Measurements from ENCODE around the gene APBB1IP.

The APBB1IP gene

GRCh38 chr10:26407406-26407969 is 30.7 kb upstream of the APBB1IP start:
- H3K9ac ChIP-seq (ENCODE audit: low read depth, low read length, poor library complexity, severe bottlenecking) = no peak overlapping the region

GRCh38 chr10:26408858-26409494 is 29.2 kb upstream of the APBB1IP start:
- Histone ChIP-seq H3F3A (ENCODE audit: low read depth) (no peaks in the 10 kb centered on the region), H3K79me2 (ENCODE audit: insufficient read depth, low read length) (no peaks in the 10 kb centered on the region), H3K4me1 (ENCODE audit: insufficient read depth, low read length, poor library complexity, severe bottlenecking) (no peaks in the 10 kb centered on the region), H3K27me3 (ENCODE audit: insufficient read depth, low read length, poor library complexity, severe bottlenecking) (no peaks in the 10 kb centered on the region), H3K9ac (ENCODE audit: low read depth, low read length, poor library complexity, severe bottlenecking) (no peak overlapping the region), H3K4me2 (ENCODE audit: low read depth, low read length, poor library complexity, severe bottlenecking) (no peak overlapping the region), H3K36me3 (ENCODE audit: insufficient read depth, low read length) (no peaks in the 10 kb centered on the region), H2AFZ (ENCODE audit: low read length) (no peak overlapping the region), H4K20me1 (ENCODE audit: insufficient read depth, low read length, poor library complexity, severe bottlenecking) (no peaks in the 10 kb centered on the region), H3K9me2 (replicated peaks; ENCODE audit: low read depth, low read length) (no peaks in the 10 kb centered on the region), H3K4me3 (ENCODE audit: low read length, poor library complexity, severe bottlenecking) (no peak overlapping the region), H3K9me3 (ENCODE audit: insufficient read depth, low read depth, low read length) (no peaks in the 10 kb centered on the region)
- TF ChIP-seq CTCF (conservative IDR thresholded peaks at IDR 0.05; ENCODE audit: low read length) (no peak), EZH2phosphoT487 (IDR thresholded peaks at IDR 0.05; ENCODE audit: borderline replicate concordance) (no peak)

More at GRCh38 chr10:26407406-26407969, 30.7 kb upstream of the APBB1IP start:
- H3K36me3 ChIP-seq (ENCODE audit: insufficient read depth, low read length) = no peaks in the 10 kb centered on the region
- no peaks in the 10 kb centered on the region for H3K9me2 ChIP-seq (replicated peaks; ENCODE audit: low read depth, low read length)
- no peaks in the 10 kb centered on the region for H3F3A ChIP-seq (ENCODE audit: low read depth)
- no peaks in the 10 kb centered on the region for H3K79me2 ChIP-seq (ENCODE audit: insufficient read depth, low read length)
- no peaks in the 10 kb centered on the region for H3K4me1 ChIP-seq (ENCODE audit: insufficient read depth, low read length, poor library complexity, severe bottlenecking)
- no peak overlapping the region for H3K4me2 ChIP-seq (ENCODE audit: low read depth, low read length, poor library complexity, severe bottlenecking)
- no peak overlapping the region for H3K4me3 ChIP-seq (ENCODE audit: low read length, poor library complexity, severe bottlenecking)
- no peaks in the 10 kb centered on the region for H3K27me3 ChIP-seq (ENCODE audit: insufficient read depth, low read length, poor library complexity, severe bottlenecking)
- H4K20me1 ChIP-seq (ENCODE audit: insufficient read depth, low read length, poor library complexity, severe bottlenecking) = no peaks in the 10 kb centered on the region
- TF ChIP-seq EZH2phosphoT487 (IDR thresholded peaks at IDR 0.05; ENCODE audit: borderline replicate concordance) (no peak), CTCF (conservative IDR thresholded peaks at IDR 0.05; ENCODE audit: low read length) (no peak)
- no peak overlapping the region for H2AFZ ChIP-seq (ENCODE audit: low read length)
- no peaks in the 10 kb centered on the region for H3K9me3 ChIP-seq (ENCODE audit: insufficient read depth, low read depth, low read length)

- no peak for TF ChIP-seq EZH2phosphoT487 (IDR thresholded peaks at IDR 0.05; ENCODE audit: borderline replicate concordance)
- TF ChIP-seq CTCF (conservative IDR thresholded peaks at IDR 0.05; ENCODE audit: low read length) = no peak
- no peak overlapping the region for H2AFZ ChIP-seq (ENCODE audit: low read length)
- no peaks in the 10 kb centered on the region for H3F3A ChIP-seq (ENCODE audit: low read depth)
- no peak overlapping the region for H3K4me3 ChIP-seq (ENCODE audit: low read length, poor library complexity, severe bottlenecking)
- no peak overlapping the region for H3K4me2 ChIP-seq (ENCODE audit: low read depth, low read length, poor library complexity, severe bottlenecking)
- H3K9me2 ChIP-seq (replicated peaks; ENCODE audit: low read depth, low read length) = no peaks in the 10 kb centered on the region
- no peak overlapping the region for H3K9ac ChIP-seq (ENCODE audit: low read depth, low read length, poor library complexity, severe bottlenecking)
- H3K27me3 ChIP-seq (ENCODE audit: insufficient read depth, low read length, poor library complexity, severe bottlenecking) = no peaks in the 10 kb centered on the region
- no peaks in the 10 kb centered on the region for H3K9me3 ChIP-seq (ENCODE audit: insufficient read depth, low read depth, low read length)
- no peaks in the 10 kb centered on the region for H4K20me1 ChIP-seq (ENCODE audit: insufficient read depth, low read length, poor library complexity, severe bottlenecking)
- no peaks in the 10 kb centered on the region for H3K4me1 ChIP-seq (ENCODE audit: insufficient read depth, low read length, poor library complexity, severe bottlenecking)
- H3K36me3 ChIP-seq (ENCODE audit: insufficient read depth, low read length) = no peaks in the 10 kb centered on the region
- no peaks in the 10 kb centered on the region for H3K79me2 ChIP-seq (ENCODE audit: insufficient read depth, low read length)
Observed at GRCh38 chr10:26410356-26410755, 27.8 kb upstream of the APBB1IP start.

Data from Loucy (cell line).